Smooth muscle cell (in vitro differentiated cells): ENCODE data around the gene ST3GAL5. TPM values are rescaled to one million over a fixed set of nuclear protein-coding genes. Genes with fewer than 3 reads are reported as not detected.

Experiments
- DNase-seq: peaks from one replicate; lab custom pipeline; 2025; ENCODE audit not compliant: unreplicated experiment; lab: John Stamatoyannopoulos, UW
- H2AFZ ChIP-seq: fragments of 200-600 bp; sonication (generic); 2 replicates; pipeline ENCODE4 v1.6.0; 2016; ENCODE audit warnings: antibody characterized with exemption, low read depth, mild to moderate bottlenecking
- H3F3A ChIP-seq: fragments of 200-600 bp; sonication (generic); 2 replicates; pipeline ENCODE4 v1.6.0; 2017; ENCODE audit warnings: antibody characterized with exemption, low read depth
- H3K27ac ChIP-seq: fragments of 200-600 bp; sonication (generic); 2 replicates; pipeline ENCODE4 v1.5.1; 2016; ENCODE audit warnings: low read depth, mild to moderate bottlenecking
- H3K27me3 ChIP-seq: fragments of 200-600 bp; sonication (generic); 2 replicates; pipeline ENCODE4 v1.6.1; 2016; ENCODE audit warnings: low read depth, mild to moderate bottlenecking
- H3K36me3 ChIP-seq: fragments of 200-600 bp; sonication (generic); 2 replicates; pipeline ENCODE4 v1.5.1; 2016; ENCODE audit warnings: low read depth
- H3K4me1 ChIP-seq: fragments of 200-600 bp; sonication (generic); 2 replicates; pipeline ENCODE4 v1.5.1; 2016; ENCODE audit warnings: low read depth
- H3K4me2 ChIP-seq: fragments of 200-600 bp; sonication (generic); 2 replicates; pipeline ENCODE4 v1.6.0; 2016; ENCODE audit warnings: mild to moderate bottlenecking
- H3K4me3 ChIP-seq: fragments of 200-600 bp; sonication (generic); 2 replicates; pipeline ENCODE4 v1.5.1; 2016; ENCODE audit warnings: mild to moderate bottlenecking
- H3K79me2 ChIP-seq: fragments of 200-600 bp; sonication (generic); 2 replicates; pipeline ENCODE4 v1.6.0; 2016; ENCODE audit warnings: low read depth, mild to moderate bottlenecking
- H3K9ac ChIP-seq: fragments of 200-600 bp; sonication (generic); 2 replicates; pipeline ENCODE4 v1.6.0; 2016; ENCODE audit warnings: low read depth
- H3K9me3 ChIP-seq: fragments of 200-600 bp; sonication (generic); replicated peaks from 2 replicates; pipeline ENCODE4 v1.5.1; 2016; ENCODE audit warnings: low read depth
- H4K20me1 ChIP-seq: fragments of 200-600 bp; sonication (generic); 2 replicates; pipeline ENCODE4 v1.6.0; 2016; ENCODE audit warnings: low read depth
- CTCF ChIP-seq: fragments of 200-600 bp; sonication (generic); IDR thresholded peaks from 2 replicates; pipeline ENCODE4 v1.5.1; 2017; ENCODE audit warnings: borderline replicate concordance, mild to moderate bottlenecking, antibody characterized with exemption; ENCODE audit not compliant: insufficient read depth, poor library complexity, severe bottlenecking
- WGBS: methylation state at CpG from one replicate; pipeline ENCODE4 v1.1.7; 2016; ENCODE audit warnings: low lambda C conversion rate; 5-methylcytosine and 5-hydroxymethylcytosine counted together
- polyA plus RNA-seq: library from polyadenylated mRNA; unstranded; fragments of >200 nt; fragmentation: Nextera tagmentation; extraction: Ambion mirVana; gene quantifications from 2 replicates; pipeline ENCODE4 v1.2.1, GENCODE V29; 2016
- total RNA-seq: library from RNA; depleted of rRNA; stranded (reverse); fragments of >200 nt; gene quantifications from 2 replicates; pipeline ENCODE4 v1.2.3, GENCODE V29; 2014

The ST3GAL5 gene
- total and polyA plus RNA-seq, 2 experiments from 2014 or later: 10.9 to 26.4 TPM

GRCh38 chr2:85867556-85868292 is 21.1 kb downstream of the ST3GAL5 start:
- no peaks in the 10 kb centered on the region for H3K27me3 ChIP-seq
- peaks cover 9% of the 10 kb centered on the region for H3F3A ChIP-seq
- TF ChIP-seq CTCF: no peak
- H3K36me3 ChIP-seq: no peaks in the 10 kb centered on the region
- DNase-seq: no peak
- no peaks in the 10 kb centered on the region for H3K79me2 ChIP-seq
- H2AFZ ChIP-seq: no peak overlapping the region
- no peak overlapping the region for H3K4me3 ChIP-seq
- no peak overlapping the region for H3K9ac ChIP-seq
- WGBS: 93% methylated on average over 11 of the region's 11 CpGs
- H3K4me2 ChIP-seq: no peak overlapping the region
- H4K20me1 ChIP-seq: peaks cover 9% of the 10 kb centered on the region
- no peaks in the 10 kb centered on the region for H3K9me3 ChIP-seq
- H3K4me1 ChIP-seq: no peaks in the 10 kb centered on the region
- H3K27ac ChIP-seq: no peak overlapping the region

- Histone ChIP-seq H2AFZ (no peak overlapping the region), H3K36me3 (no peaks in the 10 kb centered on the region), H3K4me2 (no peak overlapping the region), H3K27me3 (no peaks in the 10 kb centered on the region), H3K79me2 (no peaks in the 10 kb centered on the region), H4K20me1 (peaks cover 9% of the 10 kb centered on the region), H3K27ac (no peak overlapping the region), H3K9me3 (no peaks in the 10 kb centered on the region), H3K4me3 (no peak overlapping the region), H3F3A (peaks cover 9% of the 10 kb centered on the region), H3K4me1 (no peaks in the 10 kb centered on the region), H3K9ac (no peak overlapping the region)
- DNase-seq: no peak
- 97% methylated on average over 1 of the region's 1 CpG for WGBS
- TF ChIP-seq CTCF: no peak
Measured at GRCh38 chr2:85867121-85867520, 21.7 kb downstream of the ST3GAL5 start.

- no peak overlapping the region for H3K9ac ChIP-seq
- 93% methylated on average over 3 of the region's 3 CpGs for WGBS
- H3K36me3 ChIP-seq: no peaks in the 10 kb centered on the region
- no peak for TF ChIP-seq CTCF
- no peaks in the 10 kb centered on the region for H3K27me3 ChIP-seq
- peak overlapping the region; percentile 47 for H3K4me2 ChIP-seq
- no peaks in the 10 kb centered on the region for H3K4me1 ChIP-seq
- H3K9me3 ChIP-seq: no peaks in the 10 kb centered on the region
- peaks cover 9% of the 10 kb centered on the region for H4K20me1 ChIP-seq
- no peaks in the 10 kb centered on the region for H3K79me2 ChIP-seq
- peaks cover 9% of the 10 kb centered on the region for H3F3A ChIP-seq
- no peak overlapping the region for H3K4me3 ChIP-seq
- no peak overlapping the region for H2AFZ ChIP-seq
- no peak overlapping the region for H3K27ac ChIP-seq
- DNase-seq: no peak
Measured at GRCh38 chr2:85866165-85866659, 22.6 kb downstream of the ST3GAL5 start.
